ENCODE results near the gene MOB2.

- TF ChIP-seq REST (IDR thresholded peaks at IDR 0.05; ENCODE audit: insufficient read depth in 1 of 2, low read depth in 2 of 2, low read length in 2 of 2) (no peak), POLR2AphosphoS5 (IDR thresholded peaks at IDR 0.05; ENCODE audit: low read depth, low read length) (no peak)
Measured at GRCh38 chr11:1425006-1425405, 61.6 kb downstream of the MOB2 start.

All from PFSK-1 (cell line).